GM23338 (cell line): Measurements from ENCODE around the gene LMOD1. TPM values are rescaled to one million over a fixed set of nuclear protein-coding genes. Genes with fewer than 3 reads are reported as not detected.

Source experiments
- ATAC-seq: fragments of 200-7000 bp; cut with Tn5 transposase; 3 replicates; pipeline ENCODE4 v1.9.1; 2020
- DNase-seq: peaks from one replicate; pipeline ENCODE4 v3.0.0-alpha.2; 2015; ENCODE audit warnings: low spot score
- H2AFZ ChIP-seq: fragments of 200-600 bp; sonication (generic); 2 replicates; pipeline ENCODE4 v1.8.0; 2016; ENCODE audit warnings: antibody characterized with exemption, mild to moderate bottlenecking, moderate library complexity
- H3F3A ChIP-seq: fragments of 200-600 bp; sonication (generic); replicated peaks from 2 replicates; pipeline ENCODE4 v1.8.0; 2017; ENCODE audit warnings: antibody characterized with exemption, mixed run types, low read depth
- H3K27ac ChIP-seq: fragments of 200-600 bp; sonication (generic); 2 replicates; pipeline ENCODE4 v1.6.1; 2016; ENCODE audit warnings: low read depth
- H3K27me3 ChIP-seq: fragments of 200-600 bp; sonication (generic); 2 replicates; pipeline ENCODE4 v1.8.0; 2016; ENCODE audit warnings: mild to moderate bottlenecking, mixed run types, moderate library complexity; ENCODE audit not compliant: insufficient read depth
- H3K36me3 ChIP-seq: fragments of 200-600 bp; sonication (generic); 2 replicates; pipeline ENCODE4 v1.8.0; 2016; ENCODE audit warnings: mild to moderate bottlenecking; ENCODE audit not compliant: insufficient read depth
- H3K4me1 ChIP-seq: fragments of 200-600 bp; sonication (generic); 2 replicates; pipeline ENCODE4 v1.8.0; 2016; ENCODE audit warnings: mild to moderate bottlenecking, moderate library complexity; ENCODE audit not compliant: insufficient read depth
- H3K4me2 ChIP-seq: fragments of 200-600 bp; sonication (generic); 2 replicates; pipeline ENCODE4 v1.7.1; 2017; ENCODE audit warnings: mixed run types
- H3K4me3 ChIP-seq: fragments of 200-600 bp; sonication (generic); 2 replicates; pipeline ENCODE4 v1.6.1; 2016; ENCODE audit warnings: mixed run types
- H3K79me2 ChIP-seq: fragments of 200-600 bp; sonication (generic); replicated peaks from 2 replicates; pipeline ENCODE4 v1.8.0; 2017; ENCODE audit warnings: mild to moderate bottlenecking; ENCODE audit not compliant: insufficient read depth
- H3K9me2 ChIP-seq: fragments of 200-600 bp; sonication (generic); 2 replicates; pipeline ENCODE4 v1.8.0; 2017; ENCODE audit not compliant: insufficient read depth
- H4K20me1 ChIP-seq: fragments of 200-600 bp; sonication (generic); replicated peaks from 2 replicates; pipeline ENCODE4 v1.8.0; 2017; ENCODE audit warnings: mild to moderate bottlenecking; ENCODE audit not compliant: insufficient read depth
- H3K27ac Mint-ChIP-seq: 2 replicates; pipeline ENCODE4 v1.8.0; 2020; ENCODE audit warnings: inconsistent platforms, mild to moderate bottlenecking, moderate library complexity, mixed read lengths
- H3K27me3 Mint-ChIP-seq: 3 replicates; pipeline ENCODE4 v1.8.0; 2022; ENCODE audit warnings: low read depth, mild to moderate bottlenecking, moderate library complexity, mixed read lengths, inconsistent platforms; ENCODE audit not compliant: insufficient read depth, poor library complexity
- H3K36me3 Mint-ChIP-seq: 3 replicates; pipeline ENCODE4 v1.8.0; 2021; ENCODE audit warnings: low read depth, mild to moderate bottlenecking, inconsistent platforms, moderate library complexity, mixed read lengths
- H3K4me1 Mint-ChIP-seq: 3 replicates; pipeline ENCODE4 v1.8.0; 2020; ENCODE audit warnings: mild to moderate bottlenecking, inconsistent platforms, mixed read lengths
- H3K4me3 Mint-ChIP-seq: 3 replicates; pipeline ENCODE4 v1.8.0; 2021; ENCODE audit warnings: moderate library complexity, mild to moderate bottlenecking, inconsistent platforms, mixed read lengths
- H3K9me3 Mint-ChIP-seq: 3 replicates; pipeline ENCODE4 v1.8.0; 2020; ENCODE audit warnings: moderate library complexity, mild to moderate bottlenecking, inconsistent platforms, mixed read lengths
- CREB1 ChIP-seq: fragments of 250-450 bp; sonication (Bioruptor Pico); IDR thresholded peaks from 2 replicates; pipeline ENCODE4 v1.5.0; 2020; ENCODE audit warnings: low read depth, mild to moderate bottlenecking, moderate library complexity
- CTCF ChIP-seq, 2 experiments: fragments of 200-600 bp in 1 of 2; sonication (generic) in 1 of 2; conservative IDR thresholded peaks; 2 replicates each; pipeline versions ENCODE4 v1.5.1 to v1.6.1; 2016 to 2017; ENCODE audit warnings: antibody characterized with exemption in 2 of 2, low read depth in 2 of 2, mild to moderate bottlenecking in 2 of 2, moderate library complexity in 1 of 2
- ETS1 ChIP-seq: IDR thresholded peaks from 2 replicates; pipeline ENCODE4 v1.6.1; 2016; ENCODE audit warnings: antibody characterized with exemption
- EZH2phosphoT487 ChIP-seq: fragments of 200-600 bp; sonication (generic); IDR thresholded peaks from one replicate; pipeline ENCODE4 v1.8.1; 2018; ENCODE audit warnings: antibody characterized with exemption; ENCODE audit not compliant: unreplicated experiment
- JUNB ChIP-seq: IDR thresholded peaks from one replicate; pipeline ENCODE4 v1.6.1; 2016; ENCODE audit warnings: antibody characterized with exemption; ENCODE audit not compliant: unreplicated experiment
- STAT1 ChIP-seq: IDR thresholded peaks from one replicate; pipeline ENCODE4 v1.6.1; 2016; ENCODE audit warnings: antibody characterized with exemption; ENCODE audit not compliant: unreplicated experiment
- ZNF331 ChIP-seq: fragments of 250-450 bp; sonication (Bioruptor Pico); IDR thresholded peaks from 2 replicates; pipeline ENCODE4 v1.5.0; 2020; ENCODE audit warnings: low read depth, mild to moderate bottlenecking, moderate library complexity
- polyA plus RNA-seq: library from polyadenylated mRNA; unstranded; fragments of >200 nt; fragmentation: Nextera tagmentation; extraction: Ambion mirVana; gene quantifications from 2 replicates; pipeline ENCODE4 v1.2.1, GENCODE V29; 2016
- total RNA-seq: library from RNA; depleted of rRNA; stranded (reverse); fragments of >200 nt; shearing (Covaris generic); gene quantifications from 2 replicates; pipeline ENCODE4 v1.2.3, GENCODE V29; 2014
- TF ChIP-seq, protein P1 (sequence below): IDR thresholded peaks from one replicate; pipeline ENCODE4 v1.6.1; 2018; ENCODE audit warnings: antibody characterized with exemption; ENCODE audit not compliant: unreplicated experiment

The LMOD1 gene
- total and polyA plus RNA-seq, 2 experiments from 2014 or later = 0.74 to 1.7 TPM

- DNase-seq (no peak), ATAC-seq (no peak)
- Mint-ChIP-seq H3K4me1 (peaks cover 5% of the 10 kb centered on the region), H3K4me3 (no peak overlapping the region), H3K9me3 (no peaks in the 10 kb centered on the region), H3K27me3 (peaks cover 6% of the 10 kb centered on the region), H3K36me3 (peaks cover 53% of the 10 kb centered on the region), H3K27ac (no peak overlapping the region)
- Histone ChIP-seq H3K36me3 (peaks cover 24% of the 10 kb centered on the region; the same call in 1 of the 2 replicates), H4K20me1 (peaks cover 4% of the 10 kb centered on the region; the same call in 1 of the 2 replicates), H3K4me1 (no peaks in the 10 kb centered on the region; the same call in 1 of the 2 replicates), H3K27me3 (no peaks in the 10 kb centered on the region), H3K79me2 (peaks cover 33% of the 10 kb centered on the region), H3K27ac (no peak overlapping the region), H3F3A (0 out of 2 replicates have a peak, but pooled peaks cover 3% of the 10 kb centered on the region), H3K4me2 (no peak overlapping the region), H3K4me3 (no peak overlapping the region), H2AFZ (no peak overlapping the region), H3K9me2 (no peaks in the 10 kb centered on the region)
- TF ChIP-seq STAT1 (no peak), JUNB (no peak), EZH2phosphoT487 (no peak), ETS1 (no peak), CREB1 (CRISPR knock-in tag) (no peak), CTCF (conservative IDR thresholded peaks at IDR 0.05; ENCODE audit: low read depth in 2 of 2) (no peak)
- TF ChIP-seq, protein P1, sequence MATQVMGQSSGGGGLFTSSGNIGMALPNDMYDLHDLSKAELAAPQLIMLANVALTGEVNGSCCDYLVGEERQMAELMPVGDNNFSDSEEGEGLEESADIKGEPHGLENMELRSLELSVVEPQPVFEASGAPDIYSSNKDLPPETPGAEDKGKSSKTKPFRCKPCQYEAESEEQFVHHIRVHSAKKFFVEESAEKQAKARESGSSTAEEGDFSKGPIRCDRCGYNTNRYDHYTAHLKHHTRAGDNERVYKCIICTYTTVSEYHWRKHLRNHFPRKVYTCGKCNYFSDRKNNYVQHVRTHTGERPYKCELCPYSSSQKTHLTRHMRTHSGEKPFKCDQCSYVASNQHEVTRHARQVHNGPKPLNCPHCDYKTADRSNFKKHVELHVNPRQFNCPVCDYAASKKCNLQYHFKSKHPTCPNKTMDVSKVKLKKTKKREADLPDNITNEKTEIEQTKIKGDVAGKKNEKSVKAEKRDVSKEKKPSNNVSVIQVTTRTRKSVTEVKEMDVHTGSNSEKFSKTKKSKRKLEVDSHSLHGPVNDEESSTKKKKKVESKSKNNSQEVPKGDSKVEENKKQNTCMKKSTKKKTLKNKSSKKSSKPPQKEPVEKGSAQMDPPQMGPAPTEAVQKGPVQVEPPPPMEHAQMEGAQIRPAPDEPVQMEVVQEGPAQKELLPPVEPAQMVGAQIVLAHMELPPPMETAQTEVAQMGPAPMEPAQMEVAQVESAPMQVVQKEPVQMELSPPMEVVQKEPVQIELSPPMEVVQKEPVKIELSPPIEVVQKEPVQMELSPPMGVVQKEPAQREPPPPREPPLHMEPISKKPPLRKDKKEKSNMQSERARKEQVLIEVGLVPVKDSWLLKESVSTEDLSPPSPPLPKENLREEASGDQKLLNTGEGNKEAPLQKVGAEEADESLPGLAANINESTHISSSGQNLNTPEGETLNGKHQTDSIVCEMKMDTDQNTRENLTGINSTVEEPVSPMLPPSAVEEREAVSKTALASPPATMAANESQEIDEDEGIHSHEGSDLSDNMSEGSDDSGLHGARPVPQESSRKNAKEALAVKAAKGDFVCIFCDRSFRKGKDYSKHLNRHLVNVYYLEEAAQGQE = no peak
Observed at GRCh38 chr1:201989354-201990128, 43.2 kb upstream of the LMOD1 start.

DNA sequence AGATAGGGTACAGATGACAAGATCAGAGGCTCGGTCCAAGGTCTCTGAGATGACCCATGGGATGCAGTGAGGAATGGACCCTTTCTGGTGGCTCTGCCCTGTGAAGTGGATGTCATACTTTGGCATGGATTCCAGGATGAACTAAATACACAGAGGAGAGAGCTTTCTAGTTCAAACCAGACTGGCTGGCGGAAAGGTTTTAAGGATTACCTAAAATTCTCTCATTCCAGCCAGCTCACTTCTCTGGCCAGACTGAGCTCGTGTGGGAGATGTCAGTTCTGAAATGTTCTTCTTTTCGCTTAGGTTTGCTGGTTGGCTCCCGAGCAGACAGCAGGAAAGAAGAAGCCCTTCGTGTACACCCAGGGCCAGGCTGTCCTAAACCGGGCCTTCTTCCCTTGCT, 42.3 kb upstream of the LMOD1 start:
- no peak overlapping the region for H2AFZ ChIP-seq
- no peaks in the 10 kb centered on the region; the same call in none of the 2 replicates for H3K4me1 ChIP-seq
- no peak overlapping the region for H3K27ac ChIP-seq
- peaks cover 10% of the 10 kb centered on the region; the same call in 2 of the 3 replicates for H3K4me1 Mint-ChIP-seq
- H3K9me3 Mint-ChIP-seq = no peaks in the 10 kb centered on the region
- no peaks in the 10 kb centered on the region for H3K27me3 ChIP-seq
- H3K9me2 ChIP-seq = no peaks in the 10 kb centered on the region
- H3K4me3 ChIP-seq = no peak overlapping the region
- peaks cover 24% of the 10 kb centered on the region; the same call in 1 of the 2 replicates for H3K36me3 ChIP-seq
- no peak overlapping the region for H3K4me2 ChIP-seq
- H3K4me3 Mint-ChIP-seq = no peak overlapping the region
- H3F3A ChIP-seq = 0 out of 2 replicates have a peak, but pooled peaks cover 3% of the 10 kb centered on the region
- ATAC-seq (no peak), DNase-seq (no peak)
- peaks cover 49% of the 10 kb centered on the region for H3K36me3 Mint-ChIP-seq
- H4K20me1 ChIP-seq = peaks cover 10% of the 10 kb centered on the region; the same call in 1 of the 2 replicates
- peaks cover 42% of the 10 kb centered on the region for H3K79me2 ChIP-seq
- no peak overlapping the region for H3K27ac Mint-ChIP-seq
- peaks cover 3% of the 10 kb centered on the region for H3K27me3 Mint-ChIP-seq
- TF ChIP-seq CTCF (conservative IDR thresholded peaks at IDR 0.05; ENCODE audit: low read depth in 2 of 2) (no peak), STAT1 (no peak), ZNF331 (CRISPR knock-in tag) (no peak), ETS1 (no peak)
- TF ChIP-seq, protein P1 = no peak
